Activated CD4-positive, alpha-beta T cell treated with anti-CD3 and anti-CD28 coated beads for 48 hours (primary cell): Measurements from ENCODE around the gene MBNL2.

ENCODE experiments used
- DNase-seq: peaks from one replicate; pipeline ENCODE4 v3.0.0-alpha.2; 2020

The MBNL2 gene

DNA sequence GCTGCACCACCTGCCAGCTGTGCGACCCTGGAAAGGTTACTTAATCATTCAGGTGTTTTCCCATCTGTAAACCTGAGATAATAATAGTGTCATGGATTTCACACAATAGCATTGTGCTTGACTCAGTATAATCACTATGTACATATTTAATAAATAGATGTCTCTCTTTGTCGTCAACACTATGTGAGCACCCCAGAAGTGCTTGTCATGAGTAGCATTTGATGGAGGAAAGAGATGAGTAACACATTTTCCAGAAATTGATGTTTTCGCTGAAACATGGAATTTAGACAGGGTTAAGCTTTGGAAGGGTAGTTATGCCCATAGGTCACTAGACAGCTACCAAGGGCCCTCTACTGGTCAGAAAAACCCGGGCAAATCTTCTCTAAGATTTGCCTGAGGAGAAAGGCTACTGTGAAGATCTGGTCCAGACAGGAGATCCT lies 9.5 kb upstream of the MBNL2 start:
- no peak for DNase-seq

DNA sequence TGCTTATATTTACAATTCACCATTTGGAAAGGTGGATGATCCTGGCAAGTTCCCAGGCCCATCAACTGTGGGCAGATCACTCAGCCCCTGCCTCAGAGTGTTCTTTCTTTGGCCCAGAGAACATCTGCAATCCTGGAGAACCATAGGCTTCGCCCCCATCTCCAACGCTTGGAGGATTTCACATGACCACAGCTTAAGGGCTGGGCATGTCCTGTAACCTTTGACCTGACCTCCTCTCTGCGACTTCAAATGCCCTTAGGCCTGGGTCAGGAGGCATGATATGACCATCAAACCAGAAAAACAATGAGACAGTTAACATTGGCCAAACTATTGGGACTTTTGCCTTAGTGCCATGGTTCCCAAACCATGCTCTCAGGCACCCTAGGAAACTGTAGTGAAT lies 7.2 kb upstream of the MBNL2 start:
- no peak for DNase-seq

DNA sequence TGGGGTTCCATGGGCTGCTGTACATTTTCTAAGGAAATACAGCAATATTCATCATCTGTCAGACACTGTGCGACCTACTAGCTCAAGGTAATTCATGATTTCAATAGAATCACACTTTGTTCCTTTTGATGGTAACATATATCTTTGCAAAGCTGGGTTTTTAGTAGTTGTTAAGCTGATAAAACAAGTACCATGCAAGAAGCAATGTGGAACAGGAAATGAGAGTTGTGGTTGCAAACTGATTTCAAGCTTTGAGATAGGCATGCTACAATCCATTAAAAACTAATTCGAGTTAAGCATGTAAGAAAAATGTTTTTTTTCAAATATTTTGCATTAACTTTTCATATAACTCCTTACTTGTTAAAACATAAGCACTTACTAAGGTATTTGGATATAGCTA lies 6.8 kb upstream of the MBNL2 start:
- no peak for DNase-seq

DNA sequence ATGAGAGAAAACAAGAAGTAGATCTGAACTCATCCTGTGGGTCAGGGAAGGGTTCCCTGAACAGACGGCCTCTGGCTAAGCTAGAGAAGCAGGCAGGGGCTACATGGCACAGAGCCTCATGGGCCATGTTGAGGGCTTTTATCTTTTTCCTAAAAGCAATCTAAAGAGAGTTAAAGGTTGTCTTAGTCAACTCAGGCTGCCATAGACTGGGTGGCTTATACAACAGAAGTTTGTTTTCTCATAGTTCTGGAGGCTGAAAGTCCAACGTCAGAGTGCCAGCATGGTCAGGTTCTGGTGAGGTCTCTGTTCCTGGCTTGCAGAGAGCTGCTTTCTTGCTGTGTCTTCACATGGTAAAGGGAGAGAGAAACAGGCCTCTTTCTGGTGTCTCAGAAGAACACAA lies 2.9 kb upstream of the MBNL2 start:
- DNase-seq: no peak

DNA sequence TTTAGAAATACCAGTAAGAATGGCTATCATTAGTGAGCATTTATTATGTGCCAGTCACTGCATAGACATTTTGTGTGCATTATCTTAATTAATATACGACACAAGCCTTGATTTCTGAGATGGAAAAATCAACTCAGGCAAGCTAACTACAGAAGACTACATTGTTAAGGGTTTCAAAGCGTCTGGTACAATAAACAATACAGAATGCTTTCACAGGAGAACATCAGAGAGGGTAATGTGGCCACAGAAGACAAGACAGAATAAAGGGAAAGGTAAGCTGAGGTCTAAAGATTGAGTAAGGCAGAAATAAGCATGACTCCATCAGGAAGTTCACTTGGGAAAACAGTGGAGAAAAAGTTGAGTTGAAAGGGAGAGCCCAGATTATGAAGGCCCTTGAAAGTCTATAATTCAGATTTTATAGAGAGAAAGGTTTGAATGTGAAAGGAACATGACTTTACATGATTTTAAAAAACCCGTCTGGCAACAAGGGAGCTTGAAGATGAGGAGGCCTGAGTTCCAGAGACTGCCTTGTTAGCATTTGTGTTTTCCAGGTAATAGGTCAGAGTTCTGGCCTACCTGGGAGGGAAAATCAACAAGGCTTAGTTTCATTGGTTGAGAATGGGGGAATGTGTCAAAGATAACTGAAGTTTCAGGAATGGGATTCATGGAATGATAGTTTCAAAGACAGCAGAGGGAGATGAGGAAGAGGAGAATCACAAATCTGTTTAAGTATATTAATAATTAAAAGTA lies 1.8 kb upstream of the MBNL2 start:
- no peak for DNase-seq

DNA sequence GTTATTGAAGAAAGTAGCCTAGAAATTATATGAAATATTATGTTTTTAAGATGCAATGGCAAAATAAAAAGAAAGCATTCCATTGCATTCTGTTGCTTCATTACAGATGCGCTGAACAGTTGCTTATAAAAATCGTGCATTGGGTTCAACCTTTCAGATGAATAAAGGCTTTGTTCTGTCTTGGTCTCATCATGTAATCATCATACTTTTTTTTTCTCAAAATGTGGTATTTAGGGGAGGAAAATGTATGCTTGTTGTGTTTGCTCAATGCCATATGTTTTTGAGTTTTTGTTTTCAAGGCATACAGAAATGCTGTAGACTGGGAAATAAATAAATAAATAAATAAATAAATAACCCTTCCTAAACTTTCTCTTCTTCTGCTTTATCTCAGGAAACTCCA lies 1.1 kb upstream of the MBNL2 start:
- DNase-seq: no peak

DNA sequence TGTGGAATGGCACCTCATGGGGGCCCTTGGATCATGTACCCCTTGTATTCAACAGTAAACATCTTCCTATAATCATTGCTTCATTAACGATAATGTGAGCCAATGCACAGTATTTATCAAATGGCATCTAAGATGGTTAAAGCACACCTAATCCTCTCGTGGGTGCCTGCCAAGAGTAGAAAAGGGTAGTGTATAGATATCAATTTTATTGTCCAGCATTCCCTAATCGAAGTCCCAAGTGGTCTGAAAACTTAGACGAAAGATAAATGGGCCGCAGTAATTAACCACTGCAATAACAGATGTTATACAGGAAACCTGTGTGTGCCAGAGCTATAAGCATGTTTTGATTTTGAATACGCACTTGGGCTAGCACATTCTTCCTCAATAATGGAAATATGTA lies 667 bp upstream of the MBNL2 start:
- no peak for DNase-seq

DNA sequence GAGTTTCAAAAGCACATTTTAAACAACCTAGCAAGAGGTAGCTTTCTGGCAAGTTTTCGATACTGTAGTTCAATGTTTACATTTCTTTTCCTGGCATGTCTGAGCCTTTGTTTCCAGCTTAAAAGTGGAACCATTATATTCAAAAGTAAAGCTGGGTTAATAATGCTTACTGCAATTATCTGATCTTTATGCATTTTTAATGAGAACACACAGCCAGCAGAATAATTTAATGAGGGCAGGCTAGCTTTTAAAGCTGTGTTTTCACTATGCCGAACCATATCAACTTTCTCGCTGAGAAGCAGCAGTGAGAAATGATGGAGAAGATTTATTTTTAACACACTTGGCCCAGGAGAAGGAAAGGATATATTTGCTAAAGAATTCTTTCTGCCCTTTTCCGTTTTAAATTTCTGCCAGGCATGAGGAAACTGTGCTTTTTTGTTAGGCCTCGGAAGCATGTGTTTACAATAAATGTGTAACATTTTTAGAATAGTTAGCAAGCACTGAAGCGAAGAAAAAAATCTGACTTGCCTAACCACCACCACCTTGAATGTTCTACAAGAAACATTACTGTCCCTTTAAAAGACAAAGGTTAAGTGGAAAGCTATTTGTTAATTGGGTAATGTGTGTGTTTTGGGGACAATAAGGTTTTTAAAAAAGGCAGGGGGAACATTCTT lies 1.0 kb downstream of the MBNL2 start:
- no peak for DNase-seq

DNA sequence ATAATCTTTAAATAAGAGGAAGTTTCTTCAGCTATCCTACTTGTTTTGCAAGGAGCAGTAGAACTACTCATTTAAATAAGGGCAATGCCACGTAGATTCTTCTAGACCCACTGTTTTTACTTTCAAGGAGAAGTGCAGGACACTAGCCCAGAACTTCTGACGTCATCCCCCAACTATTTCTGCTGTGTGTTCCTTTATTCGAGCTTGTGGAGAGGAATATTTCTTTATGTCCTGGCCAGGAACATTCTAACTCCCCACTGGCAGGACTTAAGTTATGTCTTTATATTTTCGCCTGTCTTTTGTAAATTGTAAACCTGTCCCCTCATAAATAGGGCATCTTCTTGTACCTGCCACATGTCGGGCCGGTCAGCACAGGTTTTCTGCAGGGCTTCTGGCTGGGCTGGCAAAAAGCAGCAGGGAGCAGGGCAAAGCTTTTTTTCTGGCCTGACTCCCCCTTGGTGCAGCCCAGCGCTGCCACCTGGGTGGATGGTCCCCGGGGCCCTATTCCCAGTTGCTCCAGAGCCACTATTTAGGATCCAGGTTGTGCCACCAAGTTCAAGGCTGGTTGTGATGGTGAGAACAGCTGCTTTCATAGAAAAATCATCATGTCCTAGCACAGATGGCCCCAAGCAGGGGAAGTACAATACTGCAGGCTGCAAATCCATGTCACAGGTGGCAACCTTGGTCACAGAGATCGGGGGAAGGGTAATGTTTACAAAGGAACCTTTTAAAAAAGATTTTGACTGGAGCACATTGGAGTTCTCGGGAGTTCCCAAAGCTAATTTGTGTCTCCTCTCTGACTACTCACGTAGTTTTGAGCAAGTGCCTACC lies 1.8 kb downstream of the MBNL2 start:
- peak; percentile 15 for DNase-seq

DNA sequence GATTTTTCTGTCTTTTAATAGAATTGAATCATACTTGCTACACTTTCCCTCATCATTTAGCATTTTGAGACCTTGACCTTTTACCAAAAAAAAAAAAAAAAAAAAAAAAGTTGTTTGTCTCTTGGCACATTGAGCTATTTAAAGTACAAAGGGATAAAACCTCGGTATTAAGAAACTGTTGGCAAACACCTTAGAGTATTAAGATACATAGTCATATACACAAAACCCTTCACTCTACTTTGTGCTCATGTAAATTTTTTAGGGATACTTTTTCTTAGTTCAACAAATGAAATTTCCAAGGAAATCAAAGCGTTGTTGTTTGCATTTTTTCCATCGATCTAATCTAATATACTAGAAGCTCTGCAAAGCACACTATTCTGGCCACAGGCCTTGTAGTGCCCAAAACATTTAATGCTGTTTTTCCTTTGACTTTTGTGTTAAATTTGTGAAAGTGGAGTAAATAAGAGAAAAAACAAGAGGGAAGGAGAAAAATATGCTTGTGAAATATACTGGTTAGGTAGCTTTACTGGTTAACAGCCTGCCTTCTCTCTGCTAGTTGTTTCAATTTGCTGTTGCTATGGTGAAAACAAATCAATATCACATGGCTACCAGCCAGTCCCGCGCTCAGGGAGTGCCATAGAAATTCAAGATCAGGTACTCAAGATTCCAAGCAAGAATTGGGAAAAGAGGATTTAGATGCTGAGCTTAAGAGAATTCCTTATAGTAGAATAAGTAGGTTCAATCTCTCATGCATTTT lies 2.6 kb downstream of the MBNL2 start:
- peak; percentile 13 for DNase-seq

DNA sequence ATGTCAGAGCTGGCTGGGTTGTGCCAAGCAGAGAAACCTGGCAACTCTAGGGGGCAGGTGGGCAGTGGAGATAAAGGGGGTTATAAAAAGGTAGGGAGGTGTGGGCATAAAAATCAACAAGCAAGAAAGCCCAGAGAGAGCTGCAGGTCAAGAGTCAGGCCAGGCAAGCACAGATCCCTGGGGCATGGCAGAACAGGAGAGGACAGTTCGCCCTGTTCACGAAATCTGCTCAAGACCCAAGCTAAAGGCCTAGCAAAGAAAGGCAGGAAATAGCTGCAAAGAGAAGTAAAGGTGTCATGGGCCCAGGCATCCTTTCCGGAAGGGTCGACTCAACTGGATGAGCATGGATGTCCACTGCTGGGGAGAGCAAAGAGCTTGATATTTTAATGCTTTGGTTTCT lies 3.4 kb downstream of the MBNL2 start:
- no peak for DNase-seq

DNA sequence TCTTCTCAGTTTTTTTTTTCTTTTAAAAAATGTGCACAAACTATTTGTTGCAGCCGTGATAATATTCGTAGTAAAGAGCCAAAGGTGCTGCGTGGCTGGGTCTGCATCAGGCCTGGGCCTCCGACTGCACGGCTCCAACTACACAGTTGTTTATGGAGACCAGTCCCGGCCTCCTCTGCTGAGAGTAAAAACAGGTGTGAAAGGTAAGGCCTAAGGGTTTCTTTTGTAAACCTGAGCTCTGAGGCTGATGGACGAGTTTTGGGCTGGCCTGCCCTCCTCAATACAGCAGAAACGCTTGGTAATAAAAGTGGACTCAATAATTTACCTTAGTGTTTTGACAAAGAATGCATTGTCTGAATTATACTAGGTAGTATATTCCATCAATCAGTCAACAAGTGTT lies 3.9 kb downstream of the MBNL2 start:
- DNase-seq: no peak

DNA sequence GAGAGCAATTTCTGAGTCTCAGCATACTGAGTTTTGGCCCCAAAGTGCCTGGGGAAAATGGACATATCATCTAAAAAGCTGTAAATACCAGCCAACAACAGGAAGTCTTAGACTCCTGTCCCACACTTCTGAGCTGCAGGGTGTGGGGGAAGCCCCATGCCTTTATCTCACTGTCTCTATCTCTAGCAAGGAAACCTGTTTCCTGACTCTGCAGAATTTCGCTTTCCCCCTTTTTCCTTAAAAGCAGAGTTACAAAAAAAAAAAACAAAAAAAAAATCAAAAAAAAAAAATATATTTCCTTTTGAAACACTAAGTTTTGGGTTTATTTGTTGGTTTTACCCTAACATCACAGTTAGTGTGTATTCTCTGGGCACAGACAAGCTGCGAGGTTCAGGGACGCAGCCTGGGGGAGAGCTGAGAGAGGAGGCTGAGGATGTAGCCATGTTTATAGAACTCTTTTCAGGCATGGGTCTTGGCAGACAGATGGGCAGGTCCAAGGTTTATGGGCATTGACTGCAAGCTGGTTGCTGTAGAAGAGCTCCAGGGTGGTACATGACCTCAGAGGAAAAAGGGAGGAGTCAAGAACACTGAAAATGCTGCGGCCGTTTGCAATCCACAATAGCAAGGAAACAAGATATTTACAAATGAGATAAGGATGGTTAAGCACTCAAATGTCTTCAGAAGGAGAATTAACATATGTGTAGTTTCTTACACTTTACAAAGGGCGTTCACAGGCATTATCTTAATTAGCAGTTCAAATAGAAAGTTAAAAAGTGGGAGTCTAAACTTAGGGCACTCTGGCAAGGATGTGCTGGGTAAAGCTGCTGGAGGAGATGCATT lies 4.9 kb downstream of the MBNL2 start:
- peak; percentile 52 for DNase-seq

DNA sequence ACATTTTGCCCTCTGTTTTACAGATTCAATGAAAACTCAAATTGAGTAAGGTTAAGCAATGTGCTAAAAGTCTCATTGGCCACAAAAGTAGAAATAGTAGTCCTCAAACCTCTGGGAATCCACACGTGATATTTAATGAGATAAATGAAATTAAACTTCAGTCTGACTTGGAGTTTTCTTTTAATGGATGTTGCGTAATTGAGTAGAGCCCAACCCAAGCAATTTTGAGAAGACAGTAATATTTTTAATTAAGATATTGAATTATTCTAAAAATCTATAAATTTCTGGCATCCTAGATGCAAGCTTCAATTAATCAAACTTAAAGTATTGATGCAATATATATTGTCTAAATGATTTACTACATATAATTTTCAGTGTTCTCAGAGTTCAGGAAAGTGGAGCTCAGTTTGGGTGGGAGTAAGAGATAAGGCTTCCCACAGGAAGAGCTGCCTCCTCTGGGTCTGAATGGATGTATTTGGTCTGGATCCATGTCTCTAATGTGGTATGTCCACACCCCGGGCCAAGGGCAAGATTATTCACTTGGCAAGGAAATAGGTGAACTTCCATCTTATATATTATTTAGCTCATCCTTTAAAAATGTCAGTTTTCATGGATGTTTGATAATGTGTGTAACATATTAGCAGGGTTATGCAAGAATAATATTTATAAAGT lies 6.9 kb downstream of the MBNL2 start:
- DNase-seq: no peak

DNA sequence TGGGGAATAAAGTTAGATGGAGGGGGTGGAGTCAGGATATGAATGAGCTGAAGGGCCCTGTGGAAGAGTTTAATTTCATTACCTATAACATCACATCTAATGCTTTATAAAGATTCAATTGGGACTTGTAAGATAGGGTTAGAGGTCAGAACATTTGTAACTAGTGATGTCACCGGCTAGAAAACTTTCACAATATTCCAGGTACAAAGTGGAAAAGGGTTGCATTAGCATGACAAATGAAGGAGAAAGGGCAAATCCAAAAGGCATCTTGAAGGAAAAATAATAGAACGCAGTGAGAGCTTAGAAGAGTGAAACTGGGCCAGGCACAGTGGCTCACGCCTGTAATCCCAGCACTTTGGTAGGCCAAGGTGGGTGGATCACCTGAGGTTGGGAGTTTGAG lies 7.6 kb downstream of the MBNL2 start:
- DNase-seq: no peak

DNA sequence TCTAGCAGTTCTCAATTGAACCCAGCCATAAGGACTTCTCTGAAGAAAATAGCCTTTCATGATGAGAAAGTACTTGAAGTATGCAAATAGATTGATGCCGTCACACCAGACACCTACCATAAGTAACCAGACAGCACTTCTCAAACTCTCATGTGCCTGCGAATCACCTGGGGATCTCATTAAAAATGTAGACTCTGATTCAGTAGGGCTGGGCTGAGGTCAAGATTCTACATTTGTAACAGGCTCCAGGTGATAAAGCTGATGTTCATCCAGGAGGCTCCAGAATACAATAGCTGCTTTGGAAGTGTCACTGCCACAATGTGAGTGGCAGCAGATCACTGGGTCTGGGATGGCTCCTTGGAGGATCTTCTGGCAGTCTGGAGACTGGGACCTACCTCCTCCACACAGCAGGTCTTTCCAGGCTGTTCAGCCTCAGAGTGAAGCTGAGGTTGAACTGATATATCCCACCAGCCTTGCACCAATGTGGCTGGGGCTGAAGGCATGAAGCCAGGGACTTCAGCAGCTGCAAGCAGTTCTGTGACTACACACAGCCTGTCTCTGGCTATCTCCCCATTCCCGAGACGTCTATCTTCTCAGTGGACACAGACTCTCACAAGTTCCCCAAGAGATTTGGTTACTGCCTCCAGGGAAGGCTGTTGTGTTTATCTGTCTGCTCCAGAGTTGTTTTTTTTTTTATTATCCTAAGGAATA lies 9.1 kb downstream of the MBNL2 start:
- no peak for DNase-seq

DNA sequence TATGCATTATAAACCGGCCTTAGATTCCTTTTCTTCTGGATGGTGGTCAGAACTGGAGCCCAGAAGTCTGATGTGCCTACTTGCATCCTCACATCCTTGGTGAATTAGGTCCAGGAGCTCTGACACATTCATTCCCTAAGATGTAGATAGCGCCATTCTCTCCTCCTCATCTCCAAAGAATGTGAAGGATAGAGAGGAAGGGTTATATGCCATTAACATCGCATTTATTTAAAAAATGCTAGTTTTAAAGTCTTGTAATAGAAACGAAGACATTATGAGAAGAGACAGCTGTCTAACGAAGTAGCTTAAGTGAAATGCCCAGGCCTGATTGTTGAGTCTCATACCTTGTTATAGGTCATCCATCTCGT lies 9.7 kb downstream of the MBNL2 start:
- no peak for DNase-seq

DNA sequence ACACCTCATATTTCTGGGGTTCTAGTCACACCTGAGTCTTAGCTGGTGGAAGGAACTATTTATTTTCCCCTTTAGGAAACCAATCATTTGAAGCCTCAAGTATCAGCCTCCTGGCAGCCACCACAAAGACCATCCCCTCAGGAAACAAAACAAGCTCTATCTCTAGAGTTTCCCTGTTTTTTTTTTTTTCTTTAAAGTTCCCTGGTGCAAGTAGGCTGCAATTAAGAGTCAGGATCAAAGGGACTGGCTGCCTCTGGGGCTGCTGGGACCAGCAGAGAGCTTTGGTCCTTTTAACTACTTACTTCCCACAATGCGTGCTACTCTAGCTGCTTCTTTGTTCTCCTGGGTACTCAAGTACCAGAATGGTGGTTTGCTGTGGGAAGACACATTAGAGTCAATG lies 11.4 kb downstream of the MBNL2 start:
- DNase-seq: no peak

DNA sequence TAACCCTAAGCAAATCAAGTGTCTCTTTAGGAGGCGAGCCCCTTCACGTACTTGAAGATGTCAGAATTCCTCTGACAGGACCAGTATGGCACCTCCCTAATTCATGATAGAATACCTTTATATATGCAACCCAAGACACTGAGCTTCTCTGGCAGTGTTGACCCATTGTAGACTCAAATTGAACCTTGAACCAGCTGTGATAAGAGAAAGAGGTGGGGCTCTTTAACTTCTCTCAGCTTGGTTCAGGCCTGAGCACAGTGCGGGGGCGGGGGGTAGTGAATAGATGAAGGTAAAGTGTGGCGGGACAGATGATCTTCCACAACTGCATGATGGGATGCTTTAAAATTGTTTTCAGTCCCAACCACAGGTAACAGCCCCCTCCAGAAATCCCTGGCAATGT lies 12.1 kb downstream of the MBNL2 start:
- no peak for DNase-seq

DNA sequence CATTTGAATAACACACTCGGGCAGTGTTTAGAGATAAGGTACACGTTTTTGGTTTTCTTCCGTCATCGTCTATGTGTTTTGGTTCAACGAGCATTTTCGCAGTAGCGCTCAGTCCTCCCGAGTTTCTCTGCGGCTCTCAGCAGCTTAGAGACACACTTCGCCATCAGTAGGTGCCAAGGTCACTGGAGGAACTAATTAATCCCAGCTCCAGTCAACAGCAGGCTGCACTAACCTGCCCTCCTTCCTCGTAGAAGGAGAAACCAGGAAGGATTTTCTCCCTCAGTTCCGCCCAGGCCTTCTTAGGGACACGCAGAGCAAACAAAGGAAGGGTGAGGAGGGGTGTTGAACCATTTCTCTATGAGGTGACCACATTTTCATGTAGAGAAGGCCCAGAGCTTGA lies 12.6 kb downstream of the MBNL2 start:
- DNase-seq: no peak
